ACC112 (cell line): ENCODE measurements around the gene MAZ.

Experiments
- H2AFZ ChIP-seq: fragments of 200-600 bp; sonication (generic); one replicate; pipeline ENCODE4 v1.6.0; 2017; ENCODE audit warnings: antibody characterized with exemption, low read length; ENCODE audit not compliant: unreplicated experiment
- H3K27ac ChIP-seq: fragments of 200-600 bp; sonication (generic); 2 replicates; pipeline ENCODE4 v1.5.1; 2014; ENCODE audit warnings: low read depth, mild to moderate bottlenecking, antibody characterized with exemption, low read length, moderate library complexity
- H3K27me3 ChIP-seq: fragments of 200-600 bp; sonication (generic); 2 replicates; pipeline ENCODE4 v1.6.1; 2014; ENCODE audit warnings: mild to moderate bottlenecking, antibody characterized with exemption, low read length, moderate library complexity, mixed read lengths; ENCODE audit not compliant: insufficient read depth
- H3K36me3 ChIP-seq: fragments of 200-600 bp; sonication (generic); 2 replicates; pipeline ENCODE4 v1.6.1; 2016; ENCODE audit warnings: mild to moderate bottlenecking, antibody characterized with exemption, low read length, moderate library complexity, mixed read lengths; ENCODE audit not compliant: insufficient read depth
- H3K4me1 ChIP-seq: fragments of 200-600 bp; sonication (generic); one replicate; pipeline ENCODE4 v1.6.1; 2016; ENCODE audit warnings: low read length, mixed read lengths; ENCODE audit not compliant: insufficient read depth, unreplicated experiment, control insufficient read depth
- H3K4me3 ChIP-seq: fragments of 200-600 bp; sonication (generic); 2 replicates; pipeline ENCODE4 v1.5.1; 2014; ENCODE audit warnings: mild to moderate bottlenecking, low read depth, low read length
- H3K79me2 ChIP-seq: fragments of 200-600 bp; sonication (generic); one replicate; pipeline ENCODE4 v1.6.0; 2016; ENCODE audit warnings: low read length; ENCODE audit not compliant: control insufficient read depth, unreplicated experiment, insufficient read depth

Gene MAZ

GRCh38 chr16:29816694-29817441 lies 10.5 kb downstream of the MAZ start:
- Histone ChIP-seq H3K4me3 (peak overlapping the region; percentile 87), H3K27me3 (no peaks in the 10 kb centered on the region), H3K36me3 (no peaks in the 10 kb centered on the region), H2AFZ (peak overlapping the region; percentile 52), H3K4me1 (peaks cover 28% of the 10 kb centered on the region), H3K27ac (peak overlapping the region; percentile 63; the same call in 1 of the 2 replicates), H3K79me2 (peaks cover 43% of the 10 kb centered on the region)

DNA sequence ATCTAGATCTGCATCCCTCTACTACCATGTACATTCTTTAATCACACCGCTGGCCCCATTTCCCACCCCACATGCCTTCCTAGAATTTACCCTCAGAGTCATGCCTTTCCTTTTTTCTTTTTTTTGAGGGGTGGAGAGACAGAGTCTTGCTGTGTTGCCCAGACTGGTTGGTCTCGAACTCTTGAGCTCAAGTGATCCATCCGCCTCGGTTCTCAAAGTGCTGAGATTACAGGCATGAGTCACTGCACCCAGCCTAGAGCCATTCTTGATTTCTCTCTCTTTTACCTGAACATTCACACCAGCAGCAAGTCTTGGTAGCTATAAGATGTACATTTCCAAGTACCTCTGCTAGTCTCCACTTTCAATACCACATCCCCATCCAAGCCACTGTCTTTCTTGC lies 11.8 kb downstream of the MAZ start:
- Histone ChIP-seq H3K4me3 (peak overlapping the region; percentile 23; the same call in 1 of the 2 replicates), H3K27ac (no peak overlapping the region), H3K36me3 (no peaks in the 10 kb centered on the region), H3K4me1 (peaks cover 39% of the 10 kb centered on the region), H3K79me2 (peaks cover 54% of the 10 kb centered on the region), H3K27me3 (no peaks in the 10 kb centered on the region), H2AFZ (no peak overlapping the region)

- Histone ChIP-seq H3K4me1 (peaks cover 52% of the 10 kb centered on the region), H3K27me3 (no peaks in the 10 kb centered on the region), H3K79me2 (peaks cover 64% of the 10 kb centered on the region), H3K27ac (no peak overlapping the region), H3K4me3 (peak overlapping the region; percentile 85), H2AFZ (no peak overlapping the region), H3K36me3 (no peaks in the 10 kb centered on the region)
Observed at GRCh38 chr16:29819506-29819905, 13.2 kb downstream of the MAZ start.

- Histone ChIP-seq H3K4me3 (peak within 1 kb of the TSS; percentile 85), H3K79me2 (peaks cover 68% of the 10 kb centered on the region), H2AFZ (no peak within 1 kb of the TSS), H3K36me3 (no peaks in the 10 kb centered on the region), H3K4me1 (peaks cover 53% of the 10 kb centered on the region), H3K27me3 (no peaks in the 10 kb centered on the region), H3K27ac (peak within 1 kb of the TSS; percentile 89)
Observed at GRCh38 chr16:29820271-29820701, 14.0 kb downstream of the MAZ start, which contains the start of gene MVP. Gene MVP, plus strand, starts transcription at chr16:29820462. Its CDS starts 10,088 bp downstream, at chr16:29830550.

DNA sequence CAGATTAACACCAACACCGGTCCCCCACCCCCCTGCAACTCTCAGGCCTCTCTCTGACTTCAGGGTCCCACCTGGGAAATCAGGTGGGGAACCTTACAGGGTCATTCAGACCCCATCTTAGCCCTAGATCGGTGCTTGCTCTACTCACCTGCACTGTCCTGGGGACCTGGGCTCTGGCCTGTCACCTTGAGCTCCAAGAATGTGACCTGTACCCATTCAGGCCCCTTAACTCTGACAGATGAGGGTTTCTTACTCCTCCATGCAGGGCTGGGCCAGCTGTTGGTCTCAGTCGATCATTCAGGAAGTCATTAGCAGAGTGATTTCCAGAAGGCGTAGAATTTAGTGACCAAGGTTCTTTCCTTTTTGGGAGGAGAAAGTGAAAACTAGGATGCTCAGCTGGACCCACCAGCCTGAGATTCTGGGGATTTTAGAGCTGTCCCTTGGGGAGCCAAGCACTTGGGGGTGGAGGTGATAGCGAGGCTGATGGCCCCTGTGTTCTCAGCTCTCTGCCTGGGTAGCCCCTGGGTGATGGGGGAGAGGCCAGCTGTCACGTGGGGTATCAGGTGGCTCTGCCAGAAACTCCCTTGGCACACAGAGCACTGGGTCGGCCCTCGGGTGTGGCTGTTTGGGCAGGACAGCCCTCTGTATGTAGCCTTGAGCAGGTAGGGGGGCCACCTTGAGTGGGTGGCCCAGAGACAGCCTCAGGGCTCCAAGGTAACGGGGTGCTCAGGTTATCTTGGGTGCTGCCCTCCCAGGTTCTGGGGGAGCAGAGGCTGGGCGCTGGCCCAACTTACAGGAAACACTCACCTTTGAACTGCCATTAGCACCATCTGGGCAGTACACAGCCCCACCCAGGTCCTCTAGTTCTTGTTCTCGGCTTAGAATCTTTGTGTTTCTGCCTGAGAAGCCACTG lies 14.7 kb downstream of the MAZ start:
- H2AFZ ChIP-seq = no peak overlapping the region
- peak overlapping the region; percentile 89 for H3K27ac ChIP-seq

GRCh38 chr16:29821643-29822115 lies 15.3 kb downstream of the MAZ start:
- peaks cover 63% of the 10 kb centered on the region for H3K4me1 ChIP-seq
- H3K79me2 ChIP-seq = peaks cover 79% of the 10 kb centered on the region
- no peak overlapping the region for H2AFZ ChIP-seq
- peak overlapping the region; percentile 85 for H3K4me3 ChIP-seq
- no peaks in the 10 kb centered on the region for H3K27me3 ChIP-seq
- H3K27ac ChIP-seq = peak overlapping the region; percentile 89
- no peaks in the 10 kb centered on the region for H3K36me3 ChIP-seq

More for the DNA sequence above, 14.7 kb downstream of the MAZ start:
- peaks cover 60% of the 10 kb centered on the region for H3K4me1 ChIP-seq
- H3K27me3 ChIP-seq = no peaks in the 10 kb centered on the region
- peak overlapping the region; percentile 85 for H3K4me3 ChIP-seq
- H3K79me2 ChIP-seq = peaks cover 75% of the 10 kb centered on the region
- H3K36me3 ChIP-seq = no peaks in the 10 kb centered on the region

DNA sequence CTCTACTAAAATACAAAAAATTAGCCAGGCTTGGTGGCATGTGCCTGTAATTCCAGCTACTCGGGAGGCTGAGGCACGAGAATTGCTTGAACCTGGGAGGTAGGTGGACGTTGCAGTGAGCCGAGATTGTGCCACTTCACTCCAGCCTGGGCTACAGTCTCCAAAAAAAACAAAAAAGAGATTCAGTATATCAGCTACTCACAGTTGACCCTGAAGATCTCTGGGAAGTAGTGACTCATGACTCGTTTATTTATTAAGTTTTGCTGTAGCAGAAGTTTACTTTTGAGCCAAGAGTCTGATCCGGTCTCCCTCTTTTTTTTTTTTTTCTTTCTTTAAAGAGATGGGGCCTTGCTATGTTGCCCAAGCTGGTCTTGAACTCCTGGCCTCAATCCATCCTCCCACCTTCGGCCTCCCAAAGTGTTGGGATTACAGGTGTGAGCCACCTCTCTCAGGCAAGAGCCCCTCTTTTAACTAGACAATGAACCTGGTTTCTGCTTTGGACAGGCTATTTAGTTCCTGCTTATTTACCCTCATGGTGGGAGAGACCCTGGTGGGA lies 18.3 kb downstream of the MAZ start:
- peaks cover 85% of the 10 kb centered on the region for H3K79me2 ChIP-seq
- H3K27ac ChIP-seq = peak overlapping the region; percentile 74
- H3K36me3 ChIP-seq = no peaks in the 10 kb centered on the region
- H3K4me3 ChIP-seq = peak overlapping the region; percentile 54
- H3K27me3 ChIP-seq = no peaks in the 10 kb centered on the region
- peaks cover 56% of the 10 kb centered on the region for H3K4me1 ChIP-seq
- H2AFZ ChIP-seq = no peak overlapping the region

GRCh38 chr16:29825145-29826044 lies 19.1 kb downstream of the MAZ start:
- Histone ChIP-seq H3K4me1 (peaks cover 55% of the 10 kb centered on the region), H2AFZ (no peak overlapping the region), H3K4me3 (peak overlapping the region; percentile 54), H3K27me3 (no peaks in the 10 kb centered on the region), H3K36me3 (no peaks in the 10 kb centered on the region), H3K27ac (peak overlapping the region; percentile 74), H3K79me2 (peaks cover 84% of the 10 kb centered on the region)

GRCh38 chr16:29826342-29826695 lies 20.0 kb downstream of the MAZ start:
- peaks cover 53% of the 10 kb centered on the region for H3K4me1 ChIP-seq

More at GRCh38 chr16:29826342-29826695, 20.0 kb downstream of the MAZ start:
- Histone ChIP-seq H3K4me3 (peak overlapping the region; percentile 54), H2AFZ (no peak overlapping the region), H3K36me3 (no peaks in the 10 kb centered on the region), H3K27ac (peak overlapping the region; percentile 74), H3K79me2 (peaks cover 81% of the 10 kb centered on the region), H3K27me3 (no peaks in the 10 kb centered on the region)
